ENCODE results near the gene SLBP. TPM values are rescaled to one million over a fixed set of nuclear protein-coding genes. Genes with fewer than 3 reads are reported as not detected.
A peak's percentile ranks its signal among the peaks of the same experiment; 100 is the strongest.

SLBP gene
- total and polyA plus RNA-seq, 2 of the 8 experiments (the other 6 are each of a cell fraction or from before 2014, with no cell fraction given): 44.1 to 49.0 TPM

- 88% methylated on average over 9 of the region's 15 CpGs; no CpG with 5 or more reads in 1 of the 2 experiments for WGBS, 2 experiments (ENCODE audit: extremely low coverage in 1 of 2, insufficient coverage in 1 of 2, insufficient read length in 1 of 2, insufficient replicate concordance in 2 of 2, low coverage in 1 of 2, low lambda C conversion rate in 2 of 2, missing lambda C conversion rate in 1 of 2)
- Histone ChIP-seq H4K8ac (ENCODE audit: extremely low read depth, insufficient read depth, low read length) (no peak overlapping the region), H3K79me2 (ENCODE audit: control insufficient read depth in 1 of 2, insufficient read depth in 2 of 2, low read length in 2 of 2) (no peaks in the 10 kb centered on the region), H4K20me1 (replicated peaks in 1 of 2; ENCODE audit: control insufficient read depth in 1 of 2, insufficient read depth in 2 of 2, low read length in 2 of 2) (no peaks in the 10 kb centered on the region), H3K56ac (replicated peaks; ENCODE audit: insufficient read length, low read depth, low read length) (no peak overlapping the region), H3K27ac (ENCODE audit: low read depth, low read length) (no peak overlapping the region), H3K79me1 (ENCODE audit: low read depth, low read length) (no peaks in the 10 kb centered on the region), H2BK15ac (ENCODE audit: low read length) (no peak overlapping the region), H3K9me3 (ENCODE audit: insufficient read depth in 2 of 2, low read depth in 1 of 2, low read length in 1 of 2) (no peaks in the 10 kb centered on the region), H2AK5ac (ENCODE audit: low read depth, low read length) (no peak overlapping the region), H4K5ac (ENCODE audit: insufficient read length, low read depth, low read length) (no peak overlapping the region), H3K23me2 (ENCODE audit: low read depth, low read length) (no peaks in the 10 kb centered on the region), H3K4me1 (replicated peaks in 1 of 4; ENCODE audit: control insufficient read depth in 3 of 4, insufficient read depth in 4 of 4, low read length in 3 of 4) (peaks cover 0 to 15% (median 8%) of the 10 kb centered on the region in 4 experiments; a peak in 5 of 7 replicates), H2BK12ac (ENCODE audit: low read depth, low read length) (0 out of 2 replicates have a peak overlapping the region, but pooled peaks have one; percentile 17), H3K4me2 (ENCODE audit: insufficient read depth in 1 of 2, low read depth in 2 of 2, low read length in 2 of 2) (no peak overlapping the region), H3K9ac (replicated peaks in 1 of 4; ENCODE audit: extremely low read depth in 1 of 4, low read depth in 3 of 4, low read length in 3 of 4) (no peak overlapping the region), H3K23ac (ENCODE audit: insufficient read length) (no peak overlapping the region), H3K4me3 (ENCODE audit: extremely low read depth in 1 of 4, insufficient read depth in 2 of 4, low read depth in 3 of 4, low read length in 4 of 4) (no peak overlapping the region), H4K91ac (replicated peaks; ENCODE audit: insufficient read length, low read length) (no peak overlapping the region), H3K18ac (ENCODE audit: extremely low read depth, low read length) (no peak overlapping the region), H3K4ac (replicated peaks; ENCODE audit: insufficient read length, low read depth, low read length) (peak overlapping the region; percentile 11), H3K36me3 (ENCODE audit: control insufficient read depth in 2 of 4, insufficient read depth in 4 of 4, low read length in 3 of 4) (no peaks in the 10 kb centered on the region), H2BK20ac (ENCODE audit: low read length) (no peak overlapping the region), H2AFZ (ENCODE audit: low read length) (no peak overlapping the region), H2BK5ac (ENCODE audit: low read depth, low read length) (no peak overlapping the region), H3K27me3 (replicated peaks in 1 of 4; ENCODE audit: control insufficient read depth in 3 of 4, extremely low read depth in 1 of 4, insufficient read depth in 3 of 4, low read length in 3 of 4) (no peaks in the 10 kb centered on the region), H2BK120ac (replicated peaks; ENCODE audit: low read depth, low read length) (no peak overlapping the region), H3K14ac (ENCODE audit: insufficient read length) (no peak overlapping the region)
- FAIRE-seq (no peak), DNase-seq (ENCODE audit: low read depth in 1 of 2, low spot score in 2 of 2) (no peak)
- ChIA-PET POLR2A (ENCODE audit: partially characterized antibody) (interaction anchor here (0.9 to 1.3 kb wide), 5 partner anchors 12 to 55 kb away, joined by 3 to 5 read pairs (median 3); partner anchors contain the start of genes FGFR3, TACC3 and TMEM129), CTCF (ENCODE audit: partially characterized antibody) (interaction anchor here (0.5 to 71.2 kb wide), 6 partner anchors 11 to 146 kb away, joined by 3 to 2507 read pairs (median 4); partner anchors contain the start of gene FGFR3)
- TF ChIP-seq SRF (IDR thresholded peaks at IDR 0.05; ENCODE audit: low read depth, low read length) (no peak), SP4 (IDR thresholded peaks at IDR 0.05; ENCODE audit: low read length) (no peak), RFX5 (IDR thresholded peaks at IDR 0.05; ENCODE audit: borderline replicate concordance, low read depth, low read length) (no peak), GABPA (IDR thresholded peaks at IDR 0.05; ENCODE audit: borderline replicate concordance, insufficient read depth, low read length) (no peak), ZNF274 (IDR thresholded peaks at IDR 0.05; ENCODE audit: borderline replicate concordance, extremely low read depth, low read length) (no peak), CBX5 (IDR thresholded peaks at IDR 0.05; ENCODE audit: low read depth, low read length) (no peak), CBX8 (IDR thresholded peaks at IDR 0.05; ENCODE audit: borderline replicate concordance, low read depth, low read length) (no peak), MAFK (IDR thresholded peaks at IDR 0.05; ENCODE audit: low read depth, low read length) (no peak), RBBP5 (IDR thresholded peaks at IDR 0.05; ENCODE audit: borderline replicate concordance, low read depth, low read length) (no peak)
- TF ChIP-seq, protein P1, sequence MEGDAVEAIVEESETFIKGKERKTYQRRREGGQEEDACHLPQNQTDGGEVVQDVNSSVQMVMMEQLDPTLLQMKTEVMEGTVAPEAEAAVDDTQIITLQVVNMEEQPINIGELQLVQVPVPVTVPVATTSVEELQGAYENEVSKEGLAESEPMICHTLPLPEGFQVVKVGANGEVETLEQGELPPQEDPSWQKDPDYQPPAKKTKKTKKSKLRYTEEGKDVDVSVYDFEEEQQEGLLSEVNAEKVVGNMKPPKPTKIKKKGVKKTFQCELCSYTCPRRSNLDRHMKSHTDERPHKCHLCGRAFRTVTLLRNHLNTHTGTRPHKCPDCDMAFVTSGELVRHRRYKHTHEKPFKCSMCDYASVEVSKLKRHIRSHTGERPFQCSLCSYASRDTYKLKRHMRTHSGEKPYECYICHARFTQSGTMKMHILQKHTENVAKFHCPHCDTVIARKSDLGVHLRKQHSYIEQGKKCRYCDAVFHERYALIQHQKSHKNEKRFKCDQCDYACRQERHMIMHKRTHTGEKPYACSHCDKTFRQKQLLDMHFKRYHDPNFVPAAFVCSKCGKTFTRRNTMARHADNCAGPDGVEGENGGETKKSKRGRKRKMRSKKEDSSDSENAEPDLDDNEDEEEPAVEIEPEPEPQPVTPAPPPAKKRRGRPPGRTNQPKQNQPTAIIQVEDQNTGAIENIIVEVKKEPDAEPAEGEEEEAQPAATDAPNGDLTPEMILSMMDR (IDR thresholded peaks at IDR 0.05; ENCODE audit: control extremely low read depth in 1 of 3, insufficient read depth in 1 of 3, low read depth in 1 of 3, low read length in 3 of 3): no peak
These were observed 41.7 kb upstream of the SLBP start for GRCh38 chr4:1753697-1754311.

Data from H1 (cell line).